ENCODE measurements around the gene ZCCHC18.
A peak's percentile ranks its signal among the peaks of the same experiment; 100 is the strongest.

The ZCCHC18 gene

GRCh38 chrX:104134583-104135261, 22.4 kb downstream of the ZCCHC18 start:
- no peak for DNase-seq

- DNase-seq, result no peak
These were observed 23.4 kb downstream of the ZCCHC18 start for GRCh38 chrX:104135677-104136076.

- DNase-seq, result peak in 12 of 14 donors; percentile 2 to 78 (median 27)
These were observed 24.1 kb downstream of the ZCCHC18 start for GRCh38 chrX:104136241-104137019.

GRCh38 chrX:104137496-104137895, 25.2 kb downstream of the ZCCHC18 start:
- peak in 1 of 14 donors; percentile 0 for DNase-seq

- no peak for DNase-seq
These were observed 28.9 kb downstream of the ZCCHC18 start for GRCh38 chrX:104141087-104141760.

- DNase-seq, result no peak
These were observed 38.7 kb downstream of the ZCCHC18 start for GRCh38 chrX:104151037-104151436.

- peak; percentile 15 to 91 (median 70) for DNase-seq
These were observed 44.6 kb downstream of the ZCCHC18 start, which contains the start of gene SLC25A53 for GRCh38 chrX:104156630-104157529. TSS of gene SLC25A53 (minus strand) at chrX:104157009. CDS start at chrX:104105257, 51,752 bp downstream.

All from C1 segment of cervical spinal cord (tissue), 14 donors.